ENCODE measurements around the gene GYS1. TPM values are rescaled to one million over a fixed set of nuclear protein-coding genes. Genes with fewer than 3 reads are reported as not detected.

The GYS1 gene
- total and polyA plus RNA-seq, 10 of the 15 experiments (the other 5 are each of a cell fraction or from before 2014, with no cell fraction given): 3.7 to 62.0 (median 37.3) TPM

- intact Hi-C loops (cut with micrococcal nuclease; ENCODE audit: unreplicated experiment) (no loop called here), in situ Hi-C loops (cut with MboI) (no loop called here)
- Histone ChIP-seq H3K27ac (ENCODE audit: control insufficient read depth, insufficient read depth) (no peak overlapping the region), H4K20me1 (ENCODE audit: control insufficient read depth, insufficient read depth) (no peaks in the 10 kb centered on the region), H3K9ac (ENCODE audit: control insufficient read depth, insufficient read depth, low read length) (no peak overlapping the region), H3K9me3 (replicated peaks; ENCODE audit: control insufficient read depth, insufficient read depth, low read length) (no peaks in the 10 kb centered on the region), H3K4me3 (no peak overlapping the region), H3K36me3 (ENCODE audit: control insufficient read depth in 2 of 2, insufficient read depth in 2 of 2, low read length in 1 of 2) (no peaks in the 10 kb centered on the region; a peak in 1 of 4 replicates), H3K79me2 (ENCODE audit: control insufficient read depth, insufficient read depth, low read length) (peaks cover 23% of the 10 kb centered on the region), H3K4me1 (ENCODE audit: control insufficient read depth, insufficient read depth, low read length) (peaks cover 16% of the 10 kb centered on the region), H2AFZ (ENCODE audit: control insufficient read depth, low read depth, low read length) (no peak overlapping the region), H3K4me2 (ENCODE audit: control insufficient read depth, insufficient read depth) (no peak overlapping the region), H3K27me3 (replicated peaks in 1 of 2; ENCODE audit: control insufficient read depth in 2 of 2, insufficient read depth in 2 of 2, low read length in 1 of 2) (no peaks in the 10 kb centered on the region)
- no peak for ATAC-seq
- BruUV-seq (replicated peaks): no TSS peak
- no peak for FAIRE-seq
- ChIA-PET SMC1A (ENCODE audit: uncharacterized antibody, unreplicated experiment) (interaction anchor here (2.1 kb wide), 1 partner anchor 57 kb away, joined by 5 read pairs; the partner anchor contains the start of gene NUCB1), CTCF (interaction anchor here (0.6 kb wide), 1 partner anchor 707 kb away, joined by 3 read pairs; no protein-coding TSS in a partner anchor), RAD21 (ENCODE audit: unreplicated experiment) (no interaction called here), POLR2A (interaction anchor here (0.6 to 0.7 kb wide), 2 partner anchors 568 to 718 kb away, joined by 4 to 7 read pairs; no protein-coding TSS in a partner anchor)
- no peak for TF ChIP-seq NRF1 (conservative IDR thresholded peaks at IDR 0.05; ENCODE audit: low read depth, low read length)
- no peak for TF ChIP-seq GABPA (IDR thresholded peaks at IDR 0.05; ENCODE audit: low read depth)
- TF ChIP-seq, protein P1, sequence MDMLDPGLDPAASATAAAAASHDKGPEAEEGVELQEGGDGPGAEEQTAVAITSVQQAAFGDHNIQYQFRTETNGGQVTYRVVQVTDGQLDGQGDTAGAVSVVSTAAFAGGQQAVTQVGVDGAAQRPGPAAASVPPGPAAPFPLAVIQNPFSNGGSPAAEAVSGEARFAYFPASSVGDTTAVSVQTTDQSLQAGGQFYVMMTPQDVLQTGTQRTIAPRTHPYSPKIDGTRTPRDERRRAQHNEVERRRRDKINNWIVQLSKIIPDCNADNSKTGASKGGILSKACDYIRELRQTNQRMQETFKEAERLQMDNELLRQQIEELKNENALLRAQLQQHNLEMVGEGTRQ (IDR thresholded peaks at IDR 0.05; ENCODE audit: borderline replicate concordance, low read depth, low read length): no peak
- no peak for TF ChIP-seq STAT3 (IDR thresholded peaks at IDR 0.05; ENCODE audit: low read depth, low read length)
- no peak for TF ChIP-seq BHLHE40 (IDR thresholded peaks at IDR 0.05; ENCODE audit: borderline replicate concordance in 1 of 2, low read depth in 2 of 2, low read length in 1 of 2)
- WGBS (ENCODE audit: insufficient coverage, insufficient replicate concordance, low lambda C conversion rate, missing lambda C conversion rate): 97% methylated on average over 8 of the region's 8 CpGs
- no peak for DNase-seq (ENCODE audit: low read depth, low spot score)
Measured at GRCh38 chr19:48958006-48958405, 35.1 kb downstream of the GYS1 start.

All from GM12878 (cell line).